ENCODE measurements around the gene RRP36. TPM values are rescaled to one million over a fixed set of nuclear protein-coding genes. Genes with fewer than 3 reads are reported as not detected.

The RRP36 gene
- total RNA-seq, 1 experiment from 2014 or later = 72.8 TPM

DNA sequence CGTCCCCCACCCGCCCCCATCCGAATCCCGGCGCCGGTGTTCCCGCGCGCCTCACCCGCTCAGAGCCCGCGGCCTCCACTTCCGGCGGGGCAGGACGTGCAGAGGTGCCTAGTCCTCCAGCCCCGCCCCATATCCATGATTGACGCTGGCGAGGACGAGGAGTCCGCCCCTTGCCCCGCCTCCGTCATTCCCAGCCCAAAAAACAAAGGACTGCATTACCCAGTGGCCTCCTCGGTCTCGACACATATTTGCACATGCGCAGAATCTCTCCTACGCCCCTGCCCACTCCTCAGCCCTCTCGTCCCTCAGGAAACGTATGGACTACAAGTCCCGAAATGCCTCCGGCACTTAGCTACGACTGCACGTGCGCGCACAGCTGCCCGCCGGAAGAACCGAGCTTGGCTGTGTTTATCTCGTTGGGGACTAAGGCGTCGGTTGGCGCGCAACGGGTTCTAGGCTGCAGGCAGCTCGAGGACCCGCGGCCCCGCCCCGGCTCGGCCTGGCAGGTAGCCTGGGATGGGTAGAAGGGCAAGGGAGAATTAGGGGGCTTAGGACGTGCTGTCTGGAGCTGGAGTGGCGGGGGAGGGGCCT, 7.5 kb upstream of the RRP36 start, which contains the start of the genes KLHDC3 and MEA1:
Gene KLHDC3 (plus strand): TSS at position 407 of the 591 bp plus-strand sequence. CDS start 2,944 bp downstream, outside the sequence.
Gene MEA1 (minus strand): TSS at position 104 of the 591 bp plus-strand sequence. CDS start 133 bp downstream, outside the sequence.
- ChIA-PET CTCF (interaction anchor here (0.7 to 2.7 kb wide), 4 partner anchors 17 to 160 kb away, joined by 3 to 12 read pairs (median 8); no protein-coding TSS in a partner anchor), POLR2A (interaction anchor here (0.7 to 5.5 kb wide), 31 partner anchors 8 to 892 kb away, joined by 3 to 53 read pairs (median 5); partner anchors contain the start of genes CNPY3, CUL7, GTPBP2 and KLC4)
- H3K9me3 Mint-ChIP-seq (ENCODE audit: unreplicated experiment) = no peaks in the 10 kb centered on the region
- peaks cover 32% of the 10 kb centered on the region for H3K4me1 Mint-ChIP-seq (ENCODE audit: insufficient read depth, unreplicated experiment)
- H3K36me3 Mint-ChIP-seq (ENCODE audit: insufficient read depth, unreplicated experiment) = peaks cover 27% of the 10 kb centered on the region
- no TSS peak for BruUV-seq (replicated peaks)
- H3K4me3 Mint-ChIP-seq (ENCODE audit: unreplicated experiment) = peak within 1 kb of the TSS; percentile 99
- TF ChIP-seq, protein P1, sequence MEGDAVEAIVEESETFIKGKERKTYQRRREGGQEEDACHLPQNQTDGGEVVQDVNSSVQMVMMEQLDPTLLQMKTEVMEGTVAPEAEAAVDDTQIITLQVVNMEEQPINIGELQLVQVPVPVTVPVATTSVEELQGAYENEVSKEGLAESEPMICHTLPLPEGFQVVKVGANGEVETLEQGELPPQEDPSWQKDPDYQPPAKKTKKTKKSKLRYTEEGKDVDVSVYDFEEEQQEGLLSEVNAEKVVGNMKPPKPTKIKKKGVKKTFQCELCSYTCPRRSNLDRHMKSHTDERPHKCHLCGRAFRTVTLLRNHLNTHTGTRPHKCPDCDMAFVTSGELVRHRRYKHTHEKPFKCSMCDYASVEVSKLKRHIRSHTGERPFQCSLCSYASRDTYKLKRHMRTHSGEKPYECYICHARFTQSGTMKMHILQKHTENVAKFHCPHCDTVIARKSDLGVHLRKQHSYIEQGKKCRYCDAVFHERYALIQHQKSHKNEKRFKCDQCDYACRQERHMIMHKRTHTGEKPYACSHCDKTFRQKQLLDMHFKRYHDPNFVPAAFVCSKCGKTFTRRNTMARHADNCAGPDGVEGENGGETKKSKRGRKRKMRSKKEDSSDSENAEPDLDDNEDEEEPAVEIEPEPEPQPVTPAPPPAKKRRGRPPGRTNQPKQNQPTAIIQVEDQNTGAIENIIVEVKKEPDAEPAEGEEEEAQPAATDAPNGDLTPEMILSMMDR (IDR thresholded peaks at IDR 0.05; ENCODE audit: unreplicated experiment) = no peak
- H3K27ac Mint-ChIP-seq (ENCODE audit: low read depth, unreplicated experiment) = peak within 1 kb of the TSS; percentile 99
- DNase-seq (ENCODE audit: unreplicated experiment) = peak; percentile 100
- H3K27me3 Mint-ChIP-seq (ENCODE audit: insufficient read depth, unreplicated experiment) = no peaks in the 10 kb centered on the region
- intact Hi-C loops (cut with micrococcal nuclease) = loop anchor here (1.0 to 5.0 kb wide), 2 partner anchors 30 to 38 kb away; partner anchors contain the start of genes CUL7 and PPP2R5D

DNA sequence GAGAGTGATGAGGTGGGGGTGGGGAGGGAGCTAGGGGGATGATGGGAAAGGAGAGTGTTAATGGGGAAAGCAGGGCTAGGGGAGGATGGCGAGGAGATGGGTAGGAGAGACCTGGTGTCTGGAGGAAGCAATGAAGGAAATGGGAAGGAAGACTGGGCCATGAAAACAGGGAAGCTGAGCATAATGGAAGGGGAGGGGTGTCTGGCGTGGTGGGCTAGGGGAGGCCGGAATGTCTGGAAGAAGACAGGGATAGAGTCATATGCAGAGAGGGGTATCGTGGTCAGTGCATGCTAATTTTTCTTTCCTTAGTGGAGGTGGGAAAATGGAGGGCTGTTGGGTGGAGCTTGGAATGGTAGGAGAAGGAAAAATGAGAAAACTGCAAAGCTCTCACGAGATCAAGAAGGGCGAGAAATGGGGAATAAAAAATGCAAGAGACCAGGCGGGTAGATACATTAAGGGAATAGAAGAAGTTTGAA, 7.0 kb upstream of the RRP36 start:
- intact Hi-C loops (cut with micrococcal nuclease) = loop anchor here (5.0 kb wide), 1 partner anchor 38 kb away; the partner anchor contains the start of gene CUL7
- no TSS peak for BruUV-seq (replicated peaks)
- peaks cover 27% of the 10 kb centered on the region for H3K36me3 Mint-ChIP-seq (ENCODE audit: insufficient read depth, unreplicated experiment)

DNA sequence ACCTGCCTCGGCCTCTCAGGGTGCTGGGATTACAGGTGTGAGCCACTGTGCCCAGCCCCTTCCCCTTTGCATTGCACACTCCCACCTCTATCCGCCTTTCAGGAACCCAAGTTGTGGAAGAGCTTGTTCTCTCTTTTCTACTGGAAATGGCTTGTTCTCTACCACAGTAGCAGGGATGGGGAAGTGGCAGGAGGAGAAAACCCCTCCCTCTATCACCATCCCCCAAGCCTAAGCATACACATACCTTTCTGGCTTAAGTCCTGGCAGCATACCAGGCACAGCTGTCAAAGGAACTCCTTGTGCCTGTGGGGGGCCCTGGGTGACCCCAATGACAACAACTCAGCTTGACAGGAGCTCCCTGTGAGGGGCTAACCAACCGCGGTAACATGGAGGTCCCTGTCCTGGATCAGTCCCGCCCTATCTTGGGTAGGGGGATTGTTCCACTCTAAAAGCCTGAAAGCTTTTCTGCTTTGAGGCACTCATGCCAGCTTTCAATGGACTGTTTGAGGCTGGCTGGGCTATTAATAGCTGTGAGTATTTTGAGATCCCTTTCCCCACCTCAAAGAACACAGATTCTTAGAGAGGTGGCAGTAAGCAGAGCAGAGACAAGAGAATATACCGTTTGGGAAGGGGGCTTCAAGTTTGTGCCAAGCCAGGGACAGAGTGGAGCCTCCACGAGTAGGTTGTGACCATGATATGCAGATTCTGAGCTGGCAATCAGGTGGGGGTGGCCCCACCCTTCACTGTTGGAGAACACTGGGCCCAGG, 5.1 kb upstream of the RRP36 start:
- DNase-seq (ENCODE audit: unreplicated experiment) = no peak
- intact Hi-C loops (cut with micrococcal nuclease) = no loop called here
- CTCF ChIA-PET = interaction anchor here (0.6 to 2.7 kb wide), 7 partner anchors 27 to 156 kb away, joined by 3 to 11 read pairs (median 3); no protein-coding TSS in a partner anchor
- no TSS peak for BruUV-seq (replicated peaks)
- Mint-ChIP-seq H3K4me1 (ENCODE audit: insufficient read depth, unreplicated experiment) (peaks cover 32% of the 10 kb centered on the region), H3K4me3 (ENCODE audit: unreplicated experiment) (peak overlapping the region; percentile 39), H3K27ac (ENCODE audit: low read depth, unreplicated experiment) (no peak overlapping the region), H3K27me3 (ENCODE audit: insufficient read depth, unreplicated experiment) (no peaks in the 10 kb centered on the region), H3K36me3 (ENCODE audit: insufficient read depth, unreplicated experiment) (peaks cover 35% of the 10 kb centered on the region), H3K9me3 (ENCODE audit: unreplicated experiment) (no peaks in the 10 kb centered on the region)
- TF ChIP-seq, protein P1 (IDR thresholded peaks at IDR 0.05; ENCODE audit: unreplicated experiment) = no peak
- POLR2A ChIA-PET = interaction anchor here (0.5 to 4.9 kb wide), 6 partner anchors 9 to 322 kb away, joined by 3 to 53 read pairs (median 4); partner anchors contain the start of genes CUL7, KLC4 and MRPL2

More for the DNA sequence above, 7.0 kb upstream of the RRP36 start:
- H3K4me1 Mint-ChIP-seq (ENCODE audit: insufficient read depth, unreplicated experiment) = peaks cover 32% of the 10 kb centered on the region
- CTCF ChIA-PET = interaction anchor here (0.6 to 2.7 kb wide), 5 partner anchors 40 to 582 kb away, joined by 3 to 12 read pairs (median 5); partner anchors contain the start of gene CUL7
- peak overlapping the region; percentile 99 for H3K27ac Mint-ChIP-seq (ENCODE audit: low read depth, unreplicated experiment)
- peak overlapping the region; percentile 99 for H3K4me3 Mint-ChIP-seq (ENCODE audit: unreplicated experiment)
- POLR2A ChIA-PET = interaction anchor here (0.6 to 5.5 kb wide), 31 partner anchors 7 to 1391 kb away, joined by 3 to 53 read pairs (median 5); partner anchors contain the start of genes CNPY3, CUL7, GTPBP2 and KLC4
- peak; percentile 13 for DNase-seq (ENCODE audit: unreplicated experiment)
- no peaks in the 10 kb centered on the region for H3K27me3 Mint-ChIP-seq (ENCODE audit: insufficient read depth, unreplicated experiment)
- H3K9me3 Mint-ChIP-seq (ENCODE audit: unreplicated experiment) = no peaks in the 10 kb centered on the region
- TF ChIP-seq, protein P1 (IDR thresholded peaks at IDR 0.05; ENCODE audit: unreplicated experiment) = no peak

Measured in MCF 10A (cell line).